NCI-H446 treated with DMSO at 0.1 percent for 48 hours (cell line): ENCODE measurements around the gene DPYSL3.
"Not testable (repeated sequence)": the region's sequence is repeated elsewhere in the genome, so short reads cannot be mapped to it uniquely, and the experiment has no call there.

Experiments
- DNase-seq: peaks from one replicate; lab custom pipeline; 2025; lab: John Stamatoyannopoulos, UW

DPYSL3 gene

GRCh38 chr5:147509710-147510651 lies at the start of gene DPYSL3:
DPYSL3 (minus strand) TSS chr5:147510068; CDS start chr5:147509858, 210 bp downstream.
- peak; percentile 61 for DNase-seq

GRCh38 chr5:147558826-147559225 lies 49.0 kb upstream of the DPYSL3 start:
- peak; percentile 62 for DNase-seq

GRCh38 chr5:147557876-147558745 lies 48.2 kb upstream of the DPYSL3 start:
- no peak for DNase-seq

- DNase-seq, result no peak
These were observed 45.3 kb upstream of the DPYSL3 start for GRCh38 chr5:147555176-147555575.

GRCh38 chr5:147554261-147554817 lies 44.5 kb upstream of the DPYSL3 start:
- no peak for DNase-seq

- DNase-seq, result not testable (repeated sequence)
These were observed 43.9 kb upstream of the DPYSL3 start for GRCh38 chr5:147553817-147554216.

- DNase-seq, result no peak
These were observed 43.0 kb upstream of the DPYSL3 start for GRCh38 chr5:147552897-147553296.

GRCh38 chr5:147551677-147552076 lies 41.8 kb upstream of the DPYSL3 start:
- no peak for DNase-seq

GRCh38 chr5:147547730-147548129 lies 37.9 kb upstream of the DPYSL3 start:
- DNase-seq, result no peak

- no peak for DNase-seq
These were observed 34.7 kb upstream of the DPYSL3 start for GRCh38 chr5:147544556-147544955.

GRCh38 chr5:147539053-147539452 lies 29.2 kb upstream of the DPYSL3 start:
- peak; percentile 66 for DNase-seq

GRCh38 chr5:147538236-147538635 lies 28.4 kb upstream of the DPYSL3 start:
- DNase-seq, result no peak

GRCh38 chr5:147534172-147534951 lies 24.5 kb upstream of the DPYSL3 start:
- peak; percentile 63 for DNase-seq

- DNase-seq, result no peak
These were observed 22.3 kb upstream of the DPYSL3 start for GRCh38 chr5:147532156-147532555.

- peak; percentile 67 for DNase-seq
These were observed 20.9 kb upstream of the DPYSL3 start for GRCh38 chr5:147530530-147531389.

- no peak for DNase-seq
These were observed 13.2 kb upstream of the DPYSL3 start for GRCh38 chr5:147523069-147523468.

- DNase-seq, result peak; percentile 54
These were observed 12.6 kb upstream of the DPYSL3 start for GRCh38 chr5:147522435-147522834.

GRCh38 chr5:147520450-147520849 lies 10.6 kb upstream of the DPYSL3 start:
- DNase-seq, result no peak

- peak; percentile 46 for DNase-seq
These were observed 9.5 kb upstream of the DPYSL3 start for GRCh38 chr5:147519380-147519779.

- DNase-seq, result no peak
These were observed 7.5 kb upstream of the DPYSL3 start for GRCh38 chr5:147517383-147517782.

GRCh38 chr5:147515269-147515668 lies 5.4 kb upstream of the DPYSL3 start:
- DNase-seq, result no peak
